HEK293 (cell line): ENCODE results near the gene VMO1.
A peak's percentile ranks its signal among the peaks of the same experiment; 100 is the strongest.

Source experiments
- HOXC10 ChIP-seq: sonication (generic); formaldehyde crosslinking; IDR thresholded peaks from 2 replicates; pipeline ENCODE4 v1.8.1; 2023; ENCODE audit warnings: mild to moderate bottlenecking, missing genetic modification reagents
- OVOL3 ChIP-seq: fragments of 450-650 bp; formaldehyde crosslinking; IDR thresholded peaks from 2 replicates; pipeline ENCODE4 v1.5.1; 2016; ENCODE audit warnings: missing biosample characterization, missing genetic modification characterization
- PATZ1 ChIP-seq: fragments of 450-650 bp; formaldehyde crosslinking; IDR thresholded peaks from 2 replicates; pipeline ENCODE4 v1.5.1; 2016; ENCODE audit warnings: missing biosample characterization, missing genetic modification characterization
- ZBTB11 ChIP-seq: fragments of 450-650 bp; formaldehyde crosslinking; conservative IDR thresholded peaks from 2 replicates; pipeline ENCODE4 v1.5.1; 2016; ENCODE audit warnings: low read depth, missing biosample characterization, missing genetic modification characterization
- ZBTB20 ChIP-seq: fragments of 450-650 bp; formaldehyde crosslinking; IDR thresholded peaks from 2 replicates; pipeline ENCODE4 v1.5.1; 2016; ENCODE audit warnings: missing biosample characterization, missing genetic modification characterization
- ZBTB8A ChIP-seq: fragments of 450-650 bp; formaldehyde crosslinking; IDR thresholded peaks from 2 replicates; pipeline ENCODE4 v1.5.1; 2016; ENCODE audit warnings: missing biosample characterization, missing genetic modification characterization
- ZFP3 ChIP-seq: fragments of 450-650 bp; formaldehyde crosslinking; IDR thresholded peaks from 2 replicates; pipeline ENCODE4 v1.5.1; 2016; ENCODE audit warnings: low read depth, missing biosample characterization, missing genetic modification characterization
- ZNF148 ChIP-seq: fragments of 450-650 bp; formaldehyde crosslinking; IDR thresholded peaks from 2 replicates; pipeline ENCODE4 v1.5.0; 2017; ENCODE audit warnings: missing biosample characterization, missing genetic modification characterization, borderline replicate concordance
- ZNF335 ChIP-seq: fragments of 450-650 bp; formaldehyde crosslinking; conservative IDR thresholded peaks from 2 replicates; pipeline ENCODE4 v1.5.1; 2016; ENCODE audit warnings: missing biosample characterization, missing genetic modification characterization
- ZNF37A ChIP-seq: fragments of 450-650 bp; IDR thresholded peaks from 2 replicates; pipeline ENCODE4 v1.5.1; 2018; ENCODE audit warnings: missing biosample characterization, missing genetic modification characterization
- ZNF404 ChIP-seq: fragments of 450-650 bp; formaldehyde crosslinking; IDR thresholded peaks from 2 replicates; pipeline ENCODE4 v1.5.1; 2017; ENCODE audit warnings: missing biosample characterization, missing genetic modification characterization
- ZNF48 ChIP-seq: fragments of 450-650 bp; formaldehyde crosslinking; IDR thresholded peaks from 2 replicates; pipeline ENCODE4 v1.5.1; 2016; ENCODE audit warnings: missing biosample characterization, missing genetic modification characterization
- ZNF518A ChIP-seq: fragments of 450-650 bp; formaldehyde crosslinking; conservative IDR thresholded peaks from 2 replicates; pipeline ENCODE4 v1.5.1; 2016; ENCODE audit warnings: low read depth, missing biosample characterization, missing genetic modification characterization
- ZNF521 ChIP-seq: fragments of 450-650 bp; formaldehyde crosslinking; IDR thresholded peaks from 2 replicates; pipeline ENCODE4 v1.5.1; 2017; ENCODE audit warnings: missing biosample characterization, mild to moderate bottlenecking, missing genetic modification characterization
- ZNF654 ChIP-seq: fragments of 450-650 bp; formaldehyde crosslinking; IDR thresholded peaks from 2 replicates; pipeline ENCODE4 v1.5.1; 2016; ENCODE audit warnings: low read depth, missing biosample characterization, missing genetic modification characterization
- ZNF707 ChIP-seq: fragments of 450-650 bp; formaldehyde crosslinking; IDR thresholded peaks from 2 replicates; pipeline ENCODE4 v1.5.1; 2016; ENCODE audit warnings: missing biosample characterization, missing genetic modification characterization
- ZNF830 ChIP-seq: fragments of 450-650 bp; IDR thresholded peaks from 2 replicates; pipeline ENCODE4 v1.5.0; 2018; ENCODE audit warnings: missing biosample characterization, missing genetic modification characterization, low read depth, mild to moderate bottlenecking, moderate library complexity
- TF ChIP-seq, protein P1 (sequence below): fragments of 450-650 bp; formaldehyde crosslinking; IDR thresholded peaks from 2 replicates; pipeline ENCODE4 v1.5.1; 2016; ENCODE audit warnings: missing biosample characterization, missing genetic modification characterization, low read depth
- TF ChIP-seq, protein P2 (sequence below): fragments of 450-650 bp; formaldehyde crosslinking; IDR thresholded peaks from 2 replicates; pipeline ENCODE4 v1.5.1; 2016; ENCODE audit warnings: missing biosample characterization, missing genetic modification characterization
- TF ChIP-seq, protein P3 (sequence below): fragments of 450-650 bp; formaldehyde crosslinking; IDR thresholded peaks from 2 replicates; pipeline ENCODE4 v1.5.1; 2017; ENCODE audit warnings: missing biosample characterization, missing genetic modification characterization

Gene VMO1

DNA sequence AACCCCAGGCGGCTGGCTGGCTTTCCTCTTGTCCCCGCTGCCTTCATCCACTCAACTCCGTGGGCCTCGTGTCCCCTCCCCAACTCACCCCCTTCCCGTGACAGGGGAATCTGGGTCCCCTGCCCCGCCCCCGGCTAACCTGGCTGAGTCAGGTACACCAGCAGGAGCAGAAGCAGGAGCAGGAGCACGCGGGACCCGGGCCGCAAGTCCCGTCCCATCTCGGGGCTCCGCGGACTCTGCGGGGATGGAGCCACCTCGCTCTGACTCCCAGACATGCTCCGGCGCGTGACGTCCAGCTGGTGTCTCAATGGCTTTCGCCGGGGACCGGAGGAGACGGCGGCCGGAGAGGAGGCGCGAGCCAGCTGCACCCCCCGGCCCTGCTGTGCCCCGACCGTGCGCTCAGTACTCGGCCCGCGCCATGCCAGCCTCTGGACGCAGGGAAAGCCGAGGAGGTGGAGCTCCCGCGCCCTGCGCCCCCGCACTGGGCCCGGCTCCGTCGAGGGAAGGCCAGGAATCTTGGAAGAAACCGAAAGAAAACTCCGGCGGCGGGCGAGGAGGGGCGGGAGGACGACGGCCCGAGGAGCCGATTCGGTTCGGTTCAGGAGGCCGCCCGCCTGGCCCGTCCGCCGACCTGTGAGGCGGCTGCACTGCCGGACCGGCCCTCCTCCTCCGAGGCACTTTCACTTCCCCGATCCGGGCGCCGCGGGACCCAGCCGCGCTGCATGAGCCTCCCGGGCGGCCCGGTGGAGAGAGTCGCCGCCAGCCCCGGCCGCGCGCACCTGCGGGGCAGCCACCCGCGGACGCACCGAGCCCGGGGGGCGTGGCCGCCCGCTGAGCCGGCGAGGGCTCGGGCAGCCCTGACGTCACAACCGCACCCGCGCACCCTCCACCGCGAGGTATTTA is 46.8 kb downstream of the VMO1 start, which contains the start of the genes CXCL16 and ZMYND15 (continued):
- TF ChIP-seq, protein P1, sequence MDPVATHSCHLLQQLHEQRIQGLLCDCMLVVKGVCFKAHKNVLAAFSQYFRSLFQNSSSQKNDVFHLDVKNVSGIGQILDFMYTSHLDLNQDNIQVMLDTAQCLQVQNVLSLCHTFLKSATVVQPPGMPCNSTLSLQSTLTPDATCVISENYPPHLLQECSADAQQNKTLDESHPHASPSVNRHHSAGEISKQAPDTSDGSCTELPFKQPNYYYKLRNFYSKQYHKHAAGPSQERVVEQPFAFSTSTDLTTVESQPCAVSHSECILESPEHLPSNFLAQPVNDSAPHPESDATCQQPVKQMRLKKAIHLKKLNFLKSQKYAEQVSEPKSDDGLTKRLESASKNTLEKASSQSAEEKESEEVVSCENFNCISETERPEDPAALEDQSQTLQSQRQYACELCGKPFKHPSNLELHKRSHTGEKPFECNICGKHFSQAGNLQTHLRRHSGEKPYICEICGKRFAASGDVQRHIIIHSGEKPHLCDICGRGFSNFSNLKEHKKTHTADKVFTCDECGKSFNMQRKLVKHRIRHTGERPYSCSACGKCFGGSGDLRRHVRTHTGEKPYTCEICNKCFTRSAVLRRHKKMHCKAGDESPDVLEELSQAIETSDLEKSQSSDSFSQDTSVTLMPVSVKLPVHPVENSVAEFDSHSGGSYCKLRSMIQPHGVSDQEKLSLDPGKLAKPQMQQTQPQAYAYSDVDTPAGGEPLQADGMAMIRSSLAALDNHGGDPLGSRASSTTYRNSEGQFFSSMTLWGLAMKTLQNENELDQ (tag by site-specific recombination), result no peak
- TF ChIP-seq ZNF148 (tag by site-specific recombination), result no peak
- no peak for TF ChIP-seq ZNF518A (tag by site-specific recombination)
- no peak; the same call in 1 of the 2 replicates for TF ChIP-seq ZBTB11
- peak; percentile 42 for TF ChIP-seq PATZ1
- TF ChIP-seq ZBTB20 (tag by site-specific recombination), result peak; percentile 85
- no peak for TF ChIP-seq OVOL3 (tag by site-specific recombination)
- no peak for TF ChIP-seq ZNF654 (tag by site-specific recombination)
- no peak for TF ChIP-seq ZNF48 (tag by site-specific recombination)
- TF ChIP-seq, protein P2, sequence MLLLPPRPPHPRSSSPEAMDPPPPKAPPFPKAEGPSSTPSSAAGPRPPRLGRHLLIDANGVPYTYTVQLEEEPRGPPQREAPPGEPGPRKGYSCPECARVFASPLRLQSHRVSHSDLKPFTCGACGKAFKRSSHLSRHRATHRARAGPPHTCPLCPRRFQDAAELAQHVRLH (tag by site-specific recombination), result no peak
- no peak for TF ChIP-seq ZNF37A
- no peak for TF ChIP-seq ZNF404 (tag by site-specific recombination)
- no peak for TF ChIP-seq ZFP3
- TF ChIP-seq ZNF335 (tag by site-specific recombination), result peak; percentile 70
- TF ChIP-seq ZNF521 (tag by site-specific recombination), result no peak
- no peak for TF ChIP-seq HOXC10
- no peak for TF ChIP-seq ZNF707 (tag by site-specific recombination)
- no peak for TF ChIP-seq ZBTB8A (tag by site-specific recombination)
- no peak for TF ChIP-seq ZNF830 (tag by site-specific recombination)
- TF ChIP-seq, protein P3, sequence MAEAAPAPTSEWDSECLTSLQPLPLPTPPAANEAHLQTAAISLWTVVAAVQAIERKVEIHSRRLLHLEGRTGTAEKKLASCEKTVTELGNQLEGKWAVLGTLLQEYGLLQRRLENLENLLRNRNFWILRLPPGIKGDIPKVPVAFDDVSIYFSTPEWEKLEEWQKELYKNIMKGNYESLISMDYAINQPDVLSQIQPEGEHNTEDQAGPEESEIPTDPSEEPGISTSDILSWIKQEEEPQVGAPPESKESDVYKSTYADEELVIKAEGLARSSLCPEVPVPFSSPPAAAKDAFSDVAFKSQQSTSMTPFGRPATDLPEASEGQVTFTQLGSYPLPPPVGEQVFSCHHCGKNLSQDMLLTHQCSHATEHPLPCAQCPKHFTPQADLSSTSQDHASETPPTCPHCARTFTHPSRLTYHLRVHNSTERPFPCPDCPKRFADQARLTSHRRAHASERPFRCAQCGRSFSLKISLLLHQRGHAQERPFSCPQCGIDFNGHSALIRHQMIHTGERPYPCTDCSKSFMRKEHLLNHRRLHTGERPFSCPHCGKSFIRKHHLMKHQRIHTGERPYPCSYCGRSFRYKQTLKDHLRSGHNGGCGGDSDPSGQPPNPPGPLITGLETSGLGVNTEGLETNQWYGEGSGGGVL, result no peak
